HepG2 (cell line): ENCODE data around the gene UQCR11. TPM values are rescaled to one million over a fixed set of nuclear protein-coding genes. Genes with fewer than 3 reads are reported as not detected.

ENCODE experiments used
- ETV6 ChIP-seq: sonication (generic); formaldehyde crosslinking; conservative IDR thresholded peaks from 2 replicates; pipeline ENCODE4 v1.4.0; 2020; ENCODE audit warnings: missing genetic modification reagents
- FOXP1 ChIP-seq, 2 experiments: fragments of 450-650 bp in 1 of 2; IDR thresholded peaks; 2 replicates each; pipeline ENCODE4 v1.6.1; 2017 to 2018; ENCODE audit warnings: antibody characterized with exemption in 1 of 2
- HMG20A ChIP-seq: IDR thresholded peaks from 2 replicates; pipeline ENCODE4 v1.6.1; 2016; ENCODE audit warnings: borderline replicate concordance
- IKZF1 ChIP-seq: fragments of 450-650 bp; IDR thresholded peaks from 2 replicates; pipeline ENCODE4 v1.7.1; 2016
- KDM2A ChIP-seq: sonication (generic); formaldehyde crosslinking; IDR thresholded peaks from 2 replicates; pipeline ENCODE4 v1.4.0; 2020; ENCODE audit warnings: low read depth, missing genetic modification reagents, borderline replicate concordance
- MAF1 ChIP-seq: sonication (generic); formaldehyde crosslinking; IDR thresholded peaks from 2 replicates; pipeline ENCODE4 v1.5.0; 2020; ENCODE audit warnings: missing genetic modification reagents, borderline replicate concordance
- POGZ ChIP-seq: sonication (generic); formaldehyde crosslinking; IDR thresholded peaks from 2 replicates; pipeline ENCODE4 v1.4.0; 2020; ENCODE audit warnings: mild to moderate bottlenecking, missing genetic modification reagents
- RARG ChIP-seq: sonication (generic); formaldehyde crosslinking; IDR thresholded peaks from 2 replicates; pipeline ENCODE4 v1.4.0; 2020; ENCODE audit warnings: low read depth, mild to moderate bottlenecking, missing genetic modification reagents
- SMAD3 ChIP-seq: sonication (generic); formaldehyde crosslinking; IDR thresholded peaks from 2 replicates; pipeline ENCODE4 v1.4.0; 2020; ENCODE audit warnings: missing genetic modification reagents
- SRSF1 ChIP-seq: fragments of 200-400 bp; formaldehyde crosslinking; optimal IDR thresholded peaks from 2 replicates; pipeline ENCODE3; 2017; ENCODE audit warnings: mild to moderate bottlenecking, low read depth, low read length, moderate library complexity
- SYNCRIP ChIP-seq: fragments of 200-400 bp; formaldehyde crosslinking; IDR thresholded peaks from 2 replicates; pipeline ENCODE4 v1.6.1; 2018; ENCODE audit warnings: mild to moderate bottlenecking, low read depth, low read length; ENCODE audit not compliant: insufficient read depth
- ZFP90 ChIP-seq: sonication (generic); formaldehyde crosslinking; IDR thresholded peaks from 2 replicates; pipeline ENCODE4 v1.8.0; 2022; ENCODE audit warnings: missing genetic modification reagents, mild to moderate bottlenecking, inconsistent platforms, borderline replicate concordance
- ZNF232 ChIP-seq: sonication (generic); formaldehyde crosslinking; IDR thresholded peaks from 2 replicates; pipeline ENCODE4 v1.4.0; 2020; ENCODE audit warnings: missing genetic modification reagents, borderline replicate concordance
- ZNF326 ChIP-seq: sonication (generic); formaldehyde crosslinking; IDR thresholded peaks from 2 replicates; pipeline ENCODE4 v1.4.0; 2020; ENCODE audit warnings: missing genetic modification reagents, borderline replicate concordance
- ZNF878 ChIP-seq: sonication (generic); formaldehyde crosslinking; IDR thresholded peaks from 2 replicates; pipeline ENCODE4 v1.8.1; 2023; ENCODE audit warnings: mild to moderate bottlenecking, missing genetic modification reagents, moderate library complexity
- ZSCAN29 ChIP-seq: sonication (generic); formaldehyde crosslinking; conservative IDR thresholded peaks from 2 replicates; pipeline ENCODE4 v1.4.0; 2020; ENCODE audit warnings: mild to moderate bottlenecking, missing genetic modification reagents
- polyA plus RNA-seq, 8 experiments: library from polyadenylated mRNA; depleted of rRNA in 3 of 8; stranded (reverse) in 7 of 8; unstranded in 1 of 8; fragments of >200 nt; fragmentation: Illumina TruSeq in 4 of 8; extraction: Trizol in 4 of 8; gene quantifications; 2 replicates each; pipeline versions ENCODE4 v1.2.1 to v1.2.3, GENCODE V29; 2011 to 2016; ENCODE audit warnings: low read depth in 4 of 8, missing spikeins in 1 of 8, mixed read lengths in 1 of 8; ENCODE audit not compliant: insufficient read depth in 1 of 8
- total RNA-seq, 5 experiments: library from RNA; depleted of rRNA; stranded (reverse); fragments of >200 nt; fragmentation: Illumina TruSeq; extraction: Trizol; gene quantifications; 2 replicates each; pipeline ENCODE4 v1.2.3, GENCODE V29; 2016; ENCODE audit warnings: low read depth in 1 of 5
- TF ChIP-seq, protein P1 (sequence below), 2 experiments: sonication (generic) in 1 of 2; formaldehyde crosslinking in 1 of 2; IDR thresholded peaks; 2 replicates each; pipeline versions ENCODE4 v1.6.1 to v1.9.0; 2014 to 2022; ENCODE audit warnings: antibody characterized with exemption in 1 of 2, borderline replicate concordance in 1 of 2, inconsistent platforms in 1 of 2, low read depth in 1 of 2, missing genetic modification reagents in 1 of 2
- TF ChIP-seq, protein P2 (sequence below): sonication (generic); formaldehyde crosslinking; IDR thresholded peaks from 2 replicates; pipeline ENCODE4 v1.4.0; 2020; ENCODE audit warnings: missing genetic modification reagents, low read depth, mild to moderate bottlenecking, borderline replicate concordance
- TF ChIP-seq, protein P3 (sequence below): sonication (generic); formaldehyde crosslinking; IDR thresholded peaks from 2 replicates; pipeline ENCODE4 v1.8.1; 2023; ENCODE audit warnings: mild to moderate bottlenecking, missing genetic modification reagents
- TF ChIP-seq, protein P4 (sequence below): IDR thresholded peaks from 2 replicates; pipeline ENCODE4 v1.6.1; 2012; ENCODE audit warnings: low read length, improper control_type of control experiment

UQCR11 gene
- total and polyA plus RNA-seq, 2 of the 13 experiments (the other 11 are each of a cell fraction or from before 2014, with no cell fraction given) = 125 to 214 TPM

DNA sequence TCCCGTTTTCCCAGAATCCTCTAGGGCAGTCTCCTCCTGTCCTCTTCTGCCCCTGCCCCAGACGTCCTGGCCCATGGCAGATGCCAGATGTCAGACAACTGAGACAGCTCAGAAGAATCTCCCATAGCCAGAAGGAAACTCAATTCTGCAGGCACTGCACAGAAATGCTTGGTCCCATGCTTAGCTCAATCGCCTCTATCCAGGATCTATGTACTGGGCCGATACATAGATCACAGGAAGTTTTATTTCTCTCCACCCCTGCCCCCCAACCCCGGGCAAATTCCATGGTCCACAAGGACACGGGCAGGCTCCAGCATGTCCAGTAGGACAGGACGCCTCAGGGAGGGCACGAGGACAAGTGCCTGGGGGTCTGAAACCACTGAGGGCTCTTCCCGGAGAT is 17.4 kb downstream of the UQCR11 start (continued):
- TF ChIP-seq FOXP1 (IDR thresholded peaks at IDR 0.05) = no peak
- TF ChIP-seq FOXP1 (CRISPR knock-in tag; IDR thresholded peaks at IDR 0.05) = no peak
- no peak for TF ChIP-seq ETV6 (CRISPR knock-in tag)
- no peak for TF ChIP-seq SMAD3 (CRISPR knock-in tag)
- TF ChIP-seq HMG20A (CRISPR knock-in tag) = no peak
- TF ChIP-seq RARG = no peak
- TF ChIP-seq ZNF326 = no peak
- TF ChIP-seq IKZF1 = no peak
- TF ChIP-seq SRSF1 = no peak
- TF ChIP-seq, protein P1, sequence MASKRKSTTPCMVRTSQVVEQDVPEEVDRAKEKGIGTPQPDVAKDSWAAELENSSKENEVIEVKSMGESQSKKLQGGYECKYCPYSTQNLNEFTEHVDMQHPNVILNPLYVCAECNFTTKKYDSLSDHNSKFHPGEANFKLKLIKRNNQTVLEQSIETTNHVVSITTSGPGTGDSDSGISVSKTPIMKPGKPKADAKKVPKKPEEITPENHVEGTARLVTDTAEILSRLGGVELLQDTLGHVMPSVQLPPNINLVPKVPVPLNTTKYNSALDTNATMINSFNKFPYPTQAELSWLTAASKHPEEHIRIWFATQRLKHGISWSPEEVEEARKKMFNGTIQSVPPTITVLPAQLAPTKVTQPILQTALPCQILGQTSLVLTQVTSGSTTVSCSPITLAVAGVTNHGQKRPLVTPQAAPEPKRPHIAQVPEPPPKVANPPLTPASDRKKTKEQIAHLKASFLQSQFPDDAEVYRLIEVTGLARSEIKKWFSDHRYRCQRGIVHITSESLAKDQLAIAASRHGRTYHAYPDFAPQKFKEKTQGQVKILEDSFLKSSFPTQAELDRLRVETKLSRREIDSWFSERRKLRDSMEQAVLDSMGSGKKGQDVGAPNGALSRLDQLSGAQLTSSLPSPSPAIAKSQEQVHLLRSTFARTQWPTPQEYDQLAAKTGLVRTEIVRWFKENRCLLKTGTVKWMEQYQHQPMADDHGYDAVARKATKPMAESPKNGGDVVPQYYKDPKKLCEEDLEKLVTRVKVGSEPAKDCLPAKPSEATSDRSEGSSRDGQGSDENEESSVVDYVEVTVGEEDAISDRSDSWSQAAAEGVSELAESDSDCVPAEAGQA (IDR thresholded peaks at IDR 0.05; ENCODE audit: low read depth) = no peak
- TF ChIP-seq, protein P1 (CRISPR knock-in tag; IDR thresholded peaks at IDR 0.05; ENCODE audit: borderline replicate concordance) = no peak
- TF ChIP-seq, protein P2, sequence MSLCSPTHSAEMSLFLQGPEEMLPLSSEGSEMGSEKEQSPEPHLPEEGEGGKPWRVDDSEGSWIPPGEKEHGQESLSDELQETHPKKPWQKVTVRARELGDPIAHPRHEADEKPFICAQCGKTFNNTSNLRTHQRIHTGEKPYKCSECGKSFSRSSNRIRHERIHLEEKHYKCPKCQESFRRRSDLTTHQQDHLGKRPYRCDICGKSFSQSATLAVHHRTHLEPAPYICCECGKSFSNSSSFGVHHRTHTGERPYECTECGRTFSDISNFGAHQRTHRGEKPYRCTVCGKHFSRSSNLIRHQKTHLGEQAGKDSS (CRISPR knock-in tag) = no peak
- TF ChIP-seq, protein P3, sequence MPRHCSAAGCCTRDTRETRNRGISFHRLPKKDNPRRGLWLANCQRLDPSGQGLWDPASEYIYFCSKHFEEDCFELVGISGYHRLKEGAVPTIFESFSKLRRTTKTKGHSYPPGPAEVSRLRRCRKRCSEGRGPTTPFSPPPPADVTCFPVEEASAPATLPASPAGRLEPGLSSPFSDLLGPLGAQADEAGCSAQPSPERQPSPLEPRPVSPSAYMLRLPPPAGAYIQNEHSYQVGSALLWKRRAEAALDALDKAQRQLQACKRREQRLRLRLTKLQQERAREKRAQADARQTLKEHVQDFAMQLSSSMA (CRISPR knock-in tag) = no peak
- TF ChIP-seq ZNF878 (CRISPR knock-in tag) = no peak
- no peak for TF ChIP-seq KDM2A (CRISPR knock-in tag)
- no peak for TF ChIP-seq ZSCAN29 (CRISPR knock-in tag)
- no peak for TF ChIP-seq ZNF232
- TF ChIP-seq MAF1 = no peak
- no peak for TF ChIP-seq SYNCRIP
- TF ChIP-seq, protein P4, sequence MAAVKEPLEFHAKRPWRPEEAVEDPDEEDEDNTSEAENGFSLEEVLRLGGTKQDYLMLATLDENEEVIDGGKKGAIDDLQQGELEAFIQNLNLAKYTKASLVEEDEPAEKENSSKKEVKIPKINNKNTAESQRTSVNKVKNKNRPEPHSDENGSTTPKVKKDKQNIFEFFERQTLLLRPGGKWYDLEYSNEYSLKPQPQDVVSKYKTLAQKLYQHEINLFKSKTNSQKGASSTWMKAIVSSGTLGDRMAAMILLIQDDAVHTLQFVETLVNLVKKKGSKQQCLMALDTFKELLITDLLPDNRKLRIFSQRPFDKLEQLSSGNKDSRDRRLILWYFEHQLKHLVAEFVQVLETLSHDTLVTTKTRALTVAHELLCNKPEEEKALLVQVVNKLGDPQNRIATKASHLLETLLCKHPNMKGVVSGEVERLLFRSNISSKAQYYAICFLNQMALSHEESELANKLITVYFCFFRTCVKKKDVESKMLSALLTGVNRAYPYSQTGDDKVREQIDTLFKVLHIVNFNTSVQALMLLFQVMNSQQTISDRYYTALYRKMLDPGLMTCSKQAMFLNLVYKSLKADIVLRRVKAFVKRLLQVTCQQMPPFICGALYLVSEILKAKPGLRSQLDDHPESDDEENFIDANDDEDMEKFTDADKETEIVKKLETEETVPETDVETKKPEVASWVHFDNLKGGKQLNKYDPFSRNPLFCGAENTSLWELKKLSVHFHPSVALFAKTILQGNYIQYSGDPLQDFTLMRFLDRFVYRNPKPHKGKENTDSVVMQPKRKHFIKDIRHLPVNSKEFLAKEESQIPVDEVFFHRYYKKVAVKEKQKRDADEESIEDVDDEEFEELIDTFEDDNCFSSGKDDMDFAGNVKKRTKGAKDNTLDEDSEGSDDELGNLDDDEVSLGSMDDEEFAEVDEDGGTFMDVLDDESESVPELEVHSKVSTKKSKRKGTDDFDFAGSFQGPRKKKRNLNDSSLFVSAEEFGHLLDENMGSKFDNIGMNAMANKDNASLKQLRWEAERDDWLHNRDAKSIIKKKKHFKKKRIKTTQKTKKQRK = no peak
- no peak for TF ChIP-seq POGZ (CRISPR knock-in tag)
- TF ChIP-seq ZFP90 = no peak
